ENCODE data around the gene MAPK1.
"Not testable (repeated sequence)": the region's sequence is repeated elsewhere in the genome, so short reads cannot be mapped to it uniquely, and the experiment has no call there.

MAPK1 gene

GRCh38 chr22:21867528-21868266 lies at the start of gene MAPK1:
Gene MAPK1, minus strand, starts transcription at chr22:21867645. Its CDS starts 205 bp downstream, at chr22:21867440.
- peak; percentile 96 for DNase-seq

- DNase-seq = no peak
Observed at GRCh38 chr22:21916309-21916918, 49.0 kb upstream of the MAPK1 start.

- no peak for DNase-seq
Observed at GRCh38 chr22:21915624-21916308, 48.3 kb upstream of the MAPK1 start.

GRCh38 chr22:21914033-21914642 lies 46.7 kb upstream of the MAPK1 start:
- DNase-seq = not testable (repeated sequence)

GRCh38 chr22:21910367-21910766 lies 42.9 kb upstream of the MAPK1 start:
- DNase-seq = not testable (repeated sequence)

- DNase-seq = no peak
Observed at GRCh38 chr22:21909871-21910270, 42.4 kb upstream of the MAPK1 start.

GRCh38 chr22:21907638-21908522 lies 40.4 kb upstream of the MAPK1 start:
- DNase-seq = no peak

- DNase-seq = not testable (repeated sequence)
Observed at GRCh38 chr22:21905234-21905633, 37.8 kb upstream of the MAPK1 start.

- no peak for DNase-seq
Observed at GRCh38 chr22:21904250-21904789, 36.9 kb upstream of the MAPK1 start.

GRCh38 chr22:21903283-21903682 lies 35.8 kb upstream of the MAPK1 start:
- no peak for DNase-seq

- DNase-seq = no peak
Observed at GRCh38 chr22:21902296-21903087, 35.0 kb upstream of the MAPK1 start.

GRCh38 chr22:21898354-21898896 lies 31.0 kb upstream of the MAPK1 start:
- DNase-seq = no peak

- DNase-seq = no peak
Observed at GRCh38 chr22:21896951-21897513, 29.6 kb upstream of the MAPK1 start.

- not testable (repeated sequence) for DNase-seq
Observed at GRCh38 chr22:21896275-21896674, 28.8 kb upstream of the MAPK1 start.

- no peak for DNase-seq
Observed at GRCh38 chr22:21894799-21895198, 27.4 kb upstream of the MAPK1 start.

- no peak for DNase-seq
Observed at GRCh38 chr22:21889251-21889990, 22.0 kb upstream of the MAPK1 start.

- no peak for DNase-seq
Observed at GRCh38 chr22:21887841-21888240, 20.4 kb upstream of the MAPK1 start.

GRCh38 chr22:21883930-21884329 lies 16.5 kb upstream of the MAPK1 start:
- DNase-seq = not testable (repeated sequence)

- DNase-seq = not testable (repeated sequence)
Observed at GRCh38 chr22:21882754-21883333, 15.4 kb upstream of the MAPK1 start.

Data from activated T-cell treated with anti-CD3 and anti-CD28 coated beads, Interleukin-2, amount 50 U/mL, for 48 hours (primary cell).